ENCODE data around the gene PTPRE.

- TF ChIP-seq, protein P1, sequence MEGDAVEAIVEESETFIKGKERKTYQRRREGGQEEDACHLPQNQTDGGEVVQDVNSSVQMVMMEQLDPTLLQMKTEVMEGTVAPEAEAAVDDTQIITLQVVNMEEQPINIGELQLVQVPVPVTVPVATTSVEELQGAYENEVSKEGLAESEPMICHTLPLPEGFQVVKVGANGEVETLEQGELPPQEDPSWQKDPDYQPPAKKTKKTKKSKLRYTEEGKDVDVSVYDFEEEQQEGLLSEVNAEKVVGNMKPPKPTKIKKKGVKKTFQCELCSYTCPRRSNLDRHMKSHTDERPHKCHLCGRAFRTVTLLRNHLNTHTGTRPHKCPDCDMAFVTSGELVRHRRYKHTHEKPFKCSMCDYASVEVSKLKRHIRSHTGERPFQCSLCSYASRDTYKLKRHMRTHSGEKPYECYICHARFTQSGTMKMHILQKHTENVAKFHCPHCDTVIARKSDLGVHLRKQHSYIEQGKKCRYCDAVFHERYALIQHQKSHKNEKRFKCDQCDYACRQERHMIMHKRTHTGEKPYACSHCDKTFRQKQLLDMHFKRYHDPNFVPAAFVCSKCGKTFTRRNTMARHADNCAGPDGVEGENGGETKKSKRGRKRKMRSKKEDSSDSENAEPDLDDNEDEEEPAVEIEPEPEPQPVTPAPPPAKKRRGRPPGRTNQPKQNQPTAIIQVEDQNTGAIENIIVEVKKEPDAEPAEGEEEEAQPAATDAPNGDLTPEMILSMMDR (IDR thresholded peaks at IDR 0.05): no peak
- TF ChIP-seq POLR2A (IDR thresholded peaks at IDR 0.05) (no peak), EP300 (IDR thresholded peaks at IDR 0.05) (no peak)
These were observed 96.6 kb downstream of the PTPRE start for GRCh38 chr10:128003521-128003920.
